DMS 273 (cell line): ENCODE measurements around the gene GRB14.

Source experiments
- DNase-seq: peaks from one replicate; lab custom pipeline; 2025; ENCODE audit not compliant: unreplicated experiment; lab: John Stamatoyannopoulos, UW

Gene GRB14

DNA sequence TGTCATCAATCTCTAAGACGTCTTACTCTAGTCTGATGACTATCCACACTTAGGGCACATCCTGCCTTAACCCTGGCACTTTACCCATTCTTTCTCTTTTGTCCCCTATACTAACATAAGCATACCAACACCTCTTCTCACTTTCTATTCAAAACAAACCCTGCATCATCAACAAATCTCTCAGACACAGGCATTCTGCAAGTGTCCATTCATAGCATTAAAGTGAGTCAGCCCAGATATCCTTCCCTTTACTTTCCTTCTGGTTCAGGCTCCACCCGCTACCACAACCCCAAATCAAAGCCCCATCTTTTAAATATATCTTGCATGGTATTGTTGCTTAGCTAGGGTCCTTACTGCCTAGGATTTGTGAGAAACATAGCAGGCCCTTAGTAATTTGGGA, 3.8 kb downstream of the GRB14 start:
- DNase-seq = no peak

DNA sequence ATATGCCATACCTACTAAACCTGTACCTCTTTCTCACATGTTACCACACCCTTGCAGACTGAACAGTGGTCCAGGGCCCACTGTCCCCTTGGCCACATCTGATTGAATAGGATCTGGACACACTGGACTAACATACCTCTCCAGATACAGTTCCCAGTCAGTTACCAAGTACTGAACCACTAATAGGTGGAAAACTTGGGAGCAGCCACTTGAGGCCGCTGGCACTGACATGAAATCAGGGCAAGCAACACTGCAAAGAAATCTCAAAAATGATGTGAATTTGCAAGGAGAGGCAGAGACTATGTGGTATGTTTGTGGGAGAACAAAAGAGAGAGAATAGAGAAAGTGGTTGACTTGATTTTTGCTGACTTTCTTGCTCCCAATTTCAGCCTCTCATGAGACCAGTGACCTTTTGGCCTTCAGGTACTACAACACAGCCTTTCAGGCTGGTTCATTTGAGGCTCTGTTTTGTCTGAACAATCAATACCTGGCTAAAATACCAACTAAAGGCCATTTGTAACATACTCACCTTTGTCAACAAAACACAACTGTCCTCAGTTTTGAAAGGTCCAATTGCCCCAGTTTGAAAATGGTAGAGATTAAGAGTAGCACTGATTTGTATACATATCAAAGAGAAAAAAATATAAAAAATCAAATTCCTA, 7.8 kb downstream of the GRB14 start:
- DNase-seq = no peak

DNA sequence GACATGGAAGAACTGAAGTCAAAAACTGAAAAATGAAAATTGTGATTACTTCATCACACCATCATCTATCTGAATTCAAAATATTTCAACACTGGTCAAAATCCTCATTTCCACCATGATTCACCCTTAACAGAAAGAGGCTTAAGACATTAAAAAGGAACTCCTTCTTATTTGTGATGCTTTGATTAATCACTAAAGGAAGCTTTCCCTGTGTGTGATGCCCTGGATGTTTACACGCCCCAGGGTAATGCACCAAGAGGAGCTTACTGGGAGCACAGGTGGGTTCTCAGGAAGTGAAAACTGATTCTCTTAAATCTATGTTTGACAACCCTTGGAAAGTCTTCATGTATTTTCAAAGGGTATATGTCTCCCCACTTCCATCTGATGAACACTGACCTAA, 11.5 kb downstream of the GRB14 start:
- DNase-seq = no peak

DNA sequence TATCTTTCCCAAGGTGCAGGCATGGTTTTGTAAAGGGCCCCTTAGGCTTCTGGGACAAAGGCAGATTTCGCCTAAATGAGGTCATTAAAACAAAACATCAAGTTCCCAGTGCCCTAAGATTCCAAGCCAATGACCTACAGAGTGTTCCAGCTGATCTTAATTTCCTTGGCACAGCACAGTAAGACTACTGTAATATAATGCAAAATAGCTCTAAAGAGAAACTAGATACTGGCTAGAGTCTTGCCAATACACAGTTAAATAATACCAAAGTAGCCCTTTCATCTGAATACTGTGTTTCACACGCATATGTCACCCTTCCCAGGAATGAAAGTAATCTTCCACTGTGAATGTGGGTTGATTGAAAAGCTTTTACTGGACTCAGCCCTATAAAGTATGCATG, 14.7 kb downstream of the GRB14 start:
- DNase-seq = peak; percentile 72

DNA sequence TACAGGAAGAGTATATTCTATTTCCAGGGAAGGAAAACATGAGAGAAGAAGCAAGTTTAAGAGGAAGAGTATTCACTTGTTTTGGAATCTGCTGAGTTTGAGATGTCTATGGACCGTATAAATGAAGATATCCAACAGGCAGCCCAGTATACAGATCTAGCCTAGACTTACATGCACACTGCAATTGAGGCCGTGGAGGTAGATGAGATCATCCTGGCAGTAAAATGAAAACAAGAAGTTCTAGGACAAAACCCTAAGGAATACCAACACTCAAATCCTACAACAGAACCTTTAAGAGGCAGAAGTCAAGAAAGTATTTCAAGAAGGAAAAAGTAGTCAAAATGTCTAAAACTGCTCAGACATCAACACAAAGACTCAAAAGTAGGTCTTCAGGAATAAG, 16.0 kb downstream of the GRB14 start:
- no peak for DNase-seq

DNA sequence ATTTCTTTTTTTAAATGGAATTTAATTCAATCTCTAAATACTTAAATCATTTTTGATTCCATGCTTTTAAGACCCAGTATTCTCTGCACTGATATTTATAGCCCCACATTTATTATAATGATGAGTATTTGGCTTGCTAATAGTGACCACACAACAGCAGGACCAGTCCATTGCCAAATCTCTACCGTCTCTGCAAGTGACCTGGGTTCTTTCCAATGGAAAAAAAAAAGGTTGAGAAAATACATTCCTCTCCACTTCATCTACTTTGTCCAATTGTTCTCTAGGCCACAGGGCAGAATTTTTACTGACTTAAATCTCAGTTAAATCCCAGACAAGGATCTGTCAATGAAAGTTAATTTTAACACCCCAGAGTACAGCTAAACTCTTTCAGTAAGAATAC, 20.5 kb downstream of the GRB14 start:
- no peak for DNase-seq

DNA sequence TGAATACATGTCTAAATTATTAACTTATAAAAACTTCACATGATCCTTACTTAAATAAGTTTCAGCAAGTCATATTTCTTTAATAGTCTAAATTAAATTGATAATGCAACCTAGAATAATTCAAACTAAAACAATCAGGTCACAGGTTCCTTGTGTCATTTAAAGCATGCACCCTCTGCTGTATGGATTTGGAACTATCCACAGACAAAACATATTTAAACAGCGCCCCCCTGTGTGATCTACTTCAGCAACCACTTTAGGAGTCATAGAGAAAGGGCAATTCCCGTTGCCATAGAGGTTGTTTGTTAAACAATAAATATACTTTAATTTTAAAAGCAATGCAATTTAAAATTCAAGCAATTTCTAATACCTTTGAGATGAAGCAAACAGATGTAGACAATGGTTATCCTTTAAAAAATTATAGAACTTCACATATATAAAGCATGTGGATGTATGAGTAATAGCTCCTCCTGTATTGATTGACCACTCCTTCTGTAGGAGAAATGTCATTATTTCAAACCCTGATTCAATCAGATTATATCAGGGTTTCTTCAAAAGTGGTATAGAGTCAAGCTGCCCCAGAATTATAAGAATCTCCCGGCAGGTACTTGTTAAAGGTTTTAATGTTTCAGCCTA, 21.2 kb downstream of the GRB14 start:
- peak; percentile 91 for DNase-seq

DNA sequence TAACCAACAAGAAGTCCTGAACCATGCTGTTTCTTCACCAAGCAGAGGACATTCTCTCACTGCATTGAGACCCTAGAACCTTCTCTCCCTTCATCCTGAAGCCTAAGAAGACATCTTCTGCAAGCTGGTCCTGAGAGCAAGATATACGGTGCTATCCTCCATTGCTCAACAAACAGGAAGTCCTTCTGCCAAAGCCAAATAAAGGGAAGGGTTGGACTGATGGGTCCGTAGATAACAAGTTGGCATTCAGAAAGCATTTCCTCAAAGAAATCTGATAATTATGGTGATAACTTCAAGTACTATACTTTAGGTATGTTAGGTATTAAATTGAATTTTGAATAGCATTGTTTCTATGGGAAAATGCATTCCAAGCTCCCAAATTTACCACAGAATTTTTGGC, 23.3 kb downstream of the GRB14 start:
- DNase-seq = no peak

DNA sequence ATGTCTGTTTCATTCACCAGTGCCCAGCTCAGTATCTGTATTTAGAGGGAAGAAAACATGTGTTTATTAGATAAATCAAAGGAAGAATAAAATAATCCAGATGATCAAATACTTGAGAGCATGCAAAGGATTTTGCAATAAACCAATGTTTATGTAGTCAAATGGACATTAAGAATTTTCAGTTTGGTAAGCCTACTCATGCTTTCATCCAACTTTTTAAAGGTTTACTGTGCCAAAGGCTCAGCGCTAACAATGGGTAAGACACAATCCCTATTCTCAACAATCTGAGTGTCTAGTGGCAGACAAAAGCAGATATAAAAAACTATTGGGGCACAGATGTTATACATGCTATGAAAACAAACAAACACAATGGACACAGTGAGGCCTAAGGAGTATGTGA, 26.3 kb downstream of the GRB14 start:
- DNase-seq = no peak

DNA sequence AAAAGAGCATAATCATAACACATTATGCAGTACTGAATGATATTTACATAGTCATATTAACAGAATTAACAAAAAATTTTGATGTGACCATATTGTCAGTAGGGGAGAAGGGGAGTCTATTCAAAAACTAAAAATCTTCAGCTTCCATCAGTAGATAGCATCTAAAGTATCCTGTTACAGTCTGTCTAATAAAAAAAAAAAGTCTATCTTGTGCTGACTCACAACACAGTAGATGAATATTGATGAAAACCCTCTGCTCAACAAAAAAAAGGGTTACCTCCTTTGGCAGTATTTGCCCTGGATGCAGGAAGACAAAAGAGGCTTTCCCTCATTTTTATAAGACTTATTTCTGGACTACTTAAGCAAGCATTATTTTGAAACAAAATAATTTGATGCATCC, 27.3 kb downstream of the GRB14 start:
- DNase-seq = peak; percentile 43

DNA sequence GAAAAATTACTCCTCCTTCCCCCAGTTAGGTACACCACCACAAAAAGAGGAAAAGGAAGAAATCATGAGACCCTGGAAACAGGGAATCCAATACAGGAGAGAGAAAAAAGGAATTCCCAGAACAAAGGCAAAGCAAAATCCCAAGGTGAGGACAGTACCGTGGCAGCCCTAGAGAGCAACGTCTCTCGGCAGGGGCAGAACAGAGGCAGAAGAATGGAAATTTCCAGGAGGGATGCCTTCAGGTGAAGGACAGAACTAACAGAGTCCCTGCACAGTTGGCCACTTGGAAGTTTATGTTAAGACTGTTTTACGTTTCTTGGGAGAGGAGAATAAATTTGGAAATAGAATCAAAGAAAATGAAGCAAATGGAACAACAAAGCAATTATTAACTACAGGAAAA, 27.7 kb downstream of the GRB14 start:
- peak; percentile 38 for DNase-seq

DNA sequence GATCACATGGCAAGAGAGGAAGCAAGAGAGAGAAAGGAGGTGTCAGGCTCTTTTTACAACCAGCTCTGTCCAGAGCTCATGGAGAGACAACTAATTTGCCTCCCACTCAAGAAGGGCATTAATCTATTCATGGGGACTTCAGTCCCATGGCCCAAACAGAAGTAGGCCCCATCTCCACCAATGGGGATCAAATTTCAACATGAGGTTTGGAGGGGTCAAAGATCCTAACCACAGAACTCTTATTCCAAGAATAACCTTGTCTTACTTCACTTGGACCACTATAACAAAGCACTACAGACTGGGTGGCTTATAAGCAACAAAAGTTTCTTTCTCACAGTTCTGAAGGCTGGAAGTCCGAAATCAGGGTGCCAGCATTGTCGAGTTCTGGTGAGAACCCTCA, 31.8 kb downstream of the GRB14 start:
- peak; percentile 35 for DNase-seq

DNA sequence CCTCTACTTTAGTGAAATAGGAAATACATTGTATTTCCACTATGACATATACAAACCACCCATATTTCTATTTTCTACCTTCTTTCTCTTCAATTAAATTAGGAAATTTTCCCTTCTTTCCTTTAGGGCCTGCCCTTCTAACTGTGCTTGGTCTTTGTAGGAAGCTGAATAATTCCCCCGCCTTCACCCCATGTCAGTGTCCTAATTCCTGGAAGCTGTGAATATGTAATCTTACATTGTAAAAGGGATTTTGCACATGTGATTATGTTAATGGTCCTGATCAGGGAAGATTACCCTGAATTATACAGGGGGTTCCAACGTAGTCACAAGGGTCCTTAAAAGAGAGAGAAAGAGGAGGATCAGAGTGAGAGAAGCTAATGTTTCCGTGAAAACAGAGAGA, 40.2 kb downstream of the GRB14 start:
- DNase-seq = no peak

DNA sequence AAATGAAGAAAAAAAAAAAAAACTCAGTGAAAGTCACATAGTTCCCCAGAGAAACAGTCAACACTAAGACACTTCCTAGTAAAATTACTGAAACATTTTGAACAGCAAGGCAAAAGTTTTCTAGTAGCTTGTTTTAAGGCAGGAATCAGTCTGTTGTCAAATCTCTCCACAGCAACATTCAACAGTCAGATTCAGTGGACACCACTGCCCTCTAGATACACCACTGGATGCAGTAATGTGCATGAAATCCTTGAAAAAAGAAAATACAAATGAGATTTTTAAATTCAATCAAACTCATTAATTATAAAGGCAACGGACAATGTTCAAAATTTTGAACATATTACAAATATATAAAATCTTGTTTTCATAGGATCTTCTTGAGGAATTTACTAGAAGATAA, 46.4 kb downstream of the GRB14 start:
- no peak for DNase-seq

DNA sequence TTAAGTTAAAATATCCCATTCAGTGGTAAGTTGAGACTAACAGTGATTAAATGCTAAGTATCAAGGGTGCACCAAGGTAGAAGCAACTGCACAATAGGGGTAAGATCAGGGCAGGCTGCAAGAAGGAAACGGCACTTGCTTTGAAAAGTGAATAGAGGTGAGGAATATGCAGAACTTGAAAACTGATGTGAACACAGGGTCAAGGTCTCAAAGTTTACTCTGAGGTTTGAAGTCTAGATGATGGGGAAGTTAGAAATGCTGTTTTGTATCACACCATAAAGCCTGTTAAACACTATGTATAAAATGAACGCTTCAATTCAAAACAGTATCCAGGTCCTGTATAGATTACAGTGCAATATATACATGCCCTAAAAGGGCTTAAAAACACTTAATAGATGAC, 50.8 kb downstream of the GRB14 start:
- peak; percentile 22 for DNase-seq

DNA sequence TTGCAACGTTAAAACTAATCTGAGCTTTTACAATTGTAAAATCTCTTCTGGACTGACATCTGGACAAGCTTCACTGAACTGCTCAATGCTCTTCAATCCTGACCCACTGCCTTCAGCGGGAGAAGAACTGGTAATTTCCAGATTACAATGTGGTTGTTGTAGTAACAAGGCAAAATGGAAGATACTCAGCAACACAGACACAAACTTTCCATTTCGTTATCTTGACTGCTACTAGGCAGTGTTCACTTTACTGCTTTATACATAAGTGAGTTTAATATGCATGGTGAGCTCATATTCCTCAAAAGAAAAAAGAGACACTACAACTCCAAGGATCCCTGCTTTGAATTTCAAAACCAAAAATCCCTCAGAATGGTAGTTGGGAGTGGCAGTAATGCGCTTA, 51.9 kb downstream of the GRB14 start:
- DNase-seq = peak; percentile 55

DNA sequence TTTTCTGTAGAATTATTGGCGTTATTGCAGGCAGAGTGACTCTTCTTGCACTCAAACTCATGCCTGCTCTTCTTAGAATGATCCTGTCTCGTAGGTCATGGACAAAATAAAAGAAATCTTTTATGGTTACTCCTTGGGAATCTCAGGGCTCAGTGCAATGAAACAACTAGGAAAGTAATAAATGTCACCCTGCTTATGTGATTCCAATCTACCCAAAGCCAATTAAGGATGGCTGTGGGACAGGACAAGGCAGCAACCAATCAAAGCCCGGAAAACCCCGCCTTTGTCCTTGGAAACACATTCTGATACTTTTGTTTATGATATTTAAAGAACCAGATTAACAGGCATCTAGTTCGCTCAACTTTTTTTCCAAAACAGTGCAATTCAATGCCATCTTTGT, 53.0 kb downstream of the GRB14 start:
- DNase-seq = peak; percentile 71

DNA sequence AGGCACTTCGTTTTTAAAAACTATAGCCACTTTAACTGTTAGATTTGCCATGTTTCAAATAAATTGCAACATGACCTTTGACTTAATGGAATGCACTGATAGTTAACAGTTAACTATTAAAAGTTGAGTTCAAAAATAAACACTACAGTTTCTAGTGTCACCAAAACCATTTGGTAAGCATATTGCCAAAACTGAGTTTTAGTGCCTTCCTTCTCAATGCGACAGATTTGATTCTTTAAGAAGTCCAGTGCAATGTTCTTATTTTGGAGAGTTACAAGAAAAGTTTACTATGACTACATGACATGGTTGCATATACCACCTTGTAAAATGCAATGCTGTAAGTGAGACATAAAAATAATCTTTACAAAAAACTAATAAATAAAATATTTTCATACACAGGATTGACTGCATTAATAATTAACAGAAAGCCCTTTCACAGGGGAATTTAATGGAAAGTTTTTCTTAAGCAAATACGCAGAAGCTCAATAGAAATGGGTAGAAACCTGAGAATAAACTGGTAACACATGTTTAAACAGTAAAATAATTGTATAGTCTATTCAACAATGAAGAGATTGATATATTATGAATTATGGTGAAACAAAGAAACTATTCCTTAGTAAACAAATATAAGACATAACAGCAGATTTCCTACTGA, 53.8 kb downstream of the GRB14 start:
- DNase-seq = no peak

DNA sequence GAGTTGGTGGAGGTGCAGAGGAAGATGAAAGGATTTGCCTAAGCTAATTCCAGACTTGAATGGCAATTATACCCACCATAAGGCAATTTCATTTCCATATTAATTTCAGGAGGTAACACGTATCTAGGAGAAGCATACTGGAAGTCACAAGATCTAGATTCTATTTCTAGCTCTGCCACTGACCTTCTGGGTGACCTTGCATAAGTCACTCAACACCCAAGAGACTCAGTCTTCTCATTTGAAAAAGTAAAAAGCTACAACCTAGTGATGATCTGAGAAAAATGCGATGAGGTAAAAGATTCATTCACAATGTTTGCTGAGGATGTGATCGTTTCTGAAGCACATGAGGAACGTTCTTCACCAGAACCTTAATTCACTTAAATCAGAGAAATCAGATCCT, 55.9 kb downstream of the GRB14 start:
- DNase-seq = peak; percentile 55

DNA sequence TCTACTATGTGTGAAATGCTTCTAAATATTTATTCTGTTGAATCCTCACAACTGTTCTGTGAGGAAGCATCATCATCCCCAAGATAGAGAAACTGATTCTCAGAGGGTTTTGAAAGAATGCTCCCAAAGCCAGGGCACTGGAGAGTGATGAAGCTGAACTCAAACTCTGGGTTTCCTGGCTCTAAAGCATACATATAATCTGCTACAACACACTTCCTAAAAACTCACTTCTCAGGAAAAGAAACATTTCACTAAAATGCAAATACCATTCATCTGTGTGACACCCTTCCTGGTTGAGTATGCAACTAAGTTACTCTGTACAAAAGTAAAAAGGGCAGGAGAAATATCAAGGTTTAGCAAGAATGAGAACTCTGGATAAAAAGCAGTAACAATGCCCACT, 58.6 kb downstream of the GRB14 start:
- DNase-seq = no peak

DNA sequence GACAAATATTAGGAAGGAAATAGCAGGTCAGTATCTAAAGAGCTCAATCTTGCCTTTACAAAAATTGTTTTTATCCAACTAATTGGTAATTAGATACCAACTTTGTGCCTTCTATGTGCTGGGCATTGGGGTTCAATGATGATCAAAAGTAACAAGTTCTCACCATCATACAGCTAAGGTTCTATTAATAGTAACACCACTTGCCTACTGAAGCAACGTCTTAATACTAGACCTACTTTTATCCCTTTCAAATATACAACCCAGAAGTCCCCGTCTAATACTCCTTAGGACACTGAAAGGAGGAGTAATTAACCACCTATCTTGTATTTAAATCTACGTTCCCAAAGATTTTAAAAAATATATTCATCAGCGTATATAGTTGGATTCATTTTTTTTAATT, 59.3 kb downstream of the GRB14 start:
- no peak for DNase-seq

DNA sequence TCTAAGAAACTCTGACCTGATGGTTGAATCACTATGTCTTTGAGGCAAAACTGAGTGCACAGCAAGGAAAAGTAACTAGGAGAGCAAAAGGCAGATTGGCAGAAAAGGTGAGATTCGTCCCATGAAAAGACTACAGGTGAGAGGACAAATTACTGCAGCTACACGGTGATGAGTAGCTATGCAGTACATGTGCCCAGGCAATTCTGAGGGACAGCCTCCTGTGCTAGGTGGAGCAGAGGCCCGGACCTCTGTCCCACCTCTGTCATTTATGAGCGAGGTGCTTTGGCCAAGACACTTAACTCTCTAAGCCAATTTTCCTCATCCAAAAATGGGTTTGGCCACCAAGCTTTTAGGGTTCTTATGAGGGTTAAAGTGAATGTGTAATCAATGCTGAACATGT, 59.9 kb downstream of the GRB14 start:
- peak; percentile 9 for DNase-seq

DNA sequence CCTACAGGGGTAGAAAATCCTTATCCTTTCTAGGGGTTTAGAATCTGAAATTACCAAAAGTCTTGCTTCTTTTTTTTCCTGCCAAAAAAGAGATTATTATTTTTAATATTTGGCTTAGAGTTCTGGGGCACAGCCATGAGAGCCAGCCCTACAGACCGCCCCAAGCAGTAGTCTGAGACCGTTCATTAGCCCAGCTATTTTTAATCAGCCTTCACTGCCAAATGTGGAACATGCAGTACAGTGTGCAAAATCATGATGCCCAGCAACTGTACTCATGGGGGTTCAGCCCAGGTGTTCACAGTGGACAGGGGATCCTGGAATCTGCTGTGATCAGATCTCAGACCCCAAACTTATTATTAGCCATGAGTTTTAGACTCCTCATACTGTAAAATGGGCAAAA, 60.4 kb downstream of the GRB14 start:
- peak; percentile 29 for DNase-seq
